ENCODE data around the gene NCOA1.

NCOA1 gene

DNA sequence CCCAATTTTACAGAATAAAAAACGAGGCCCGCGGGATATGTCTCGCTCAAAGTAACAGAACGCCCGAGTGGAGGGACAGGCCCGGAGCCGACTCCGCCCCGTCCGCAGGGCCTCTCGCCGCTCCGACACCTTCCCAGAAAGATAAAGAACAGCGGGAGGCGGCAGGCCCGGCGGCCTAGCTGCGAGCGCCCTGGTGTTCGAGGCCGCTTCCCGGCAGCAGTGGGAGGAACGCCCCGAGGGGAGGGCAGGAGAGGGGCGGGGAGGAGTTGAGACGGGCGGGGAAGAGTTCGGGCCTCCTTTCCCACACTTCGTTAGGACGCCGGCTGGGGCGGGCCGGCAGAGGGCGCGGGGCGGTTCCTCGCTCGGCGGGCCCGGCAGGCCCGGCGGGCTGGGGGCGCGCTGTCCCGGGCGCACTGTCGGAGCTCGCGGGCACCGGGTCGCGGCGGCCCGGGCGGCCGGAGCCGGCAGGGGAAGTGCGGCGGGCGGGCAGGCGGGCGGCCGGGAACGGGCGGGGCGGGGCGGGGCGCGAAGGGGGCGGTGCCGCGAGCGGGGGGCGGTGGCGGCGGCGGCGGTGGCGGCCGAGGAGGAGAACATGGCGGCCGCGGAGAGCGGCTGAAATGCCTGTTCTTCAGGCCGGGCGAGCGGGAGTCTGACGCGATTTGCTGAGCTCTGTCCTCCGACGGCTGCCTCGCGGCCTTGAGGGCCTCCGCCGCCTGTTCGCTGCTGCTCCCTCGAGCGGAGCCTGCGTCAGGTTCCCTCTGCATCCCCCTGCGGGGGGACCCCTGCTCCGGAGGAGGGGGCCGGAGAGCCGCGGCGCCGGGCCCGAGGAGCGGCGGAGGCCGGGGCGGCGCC is at the start of gene NCOA1:
NCOA1 (plus strand) TSS at position 565 of the 852 bp plus-strand sequence. CDS start 167,424 bp downstream, outside the sequence.
- Histone ChIP-seq H3K36me3 (no peaks in the 10 kb centered on the region), H3K4me3 (peak within 1 kb of the TSS; percentile 82 to 91), H3K9me3 (no peaks in the 10 kb centered on the region), H3K27ac (peak within 1 kb of the TSS; percentile 85 to 88), H3K27me3 (no peaks in the 10 kb centered on the region), H3K4me1 (peaks cover 0 to 33% (median 13%) of the 10 kb centered on the region in 4 donors)
- DNase-seq, result peak; percentile 87 to 94
- TF ChIP-seq, protein P1, sequence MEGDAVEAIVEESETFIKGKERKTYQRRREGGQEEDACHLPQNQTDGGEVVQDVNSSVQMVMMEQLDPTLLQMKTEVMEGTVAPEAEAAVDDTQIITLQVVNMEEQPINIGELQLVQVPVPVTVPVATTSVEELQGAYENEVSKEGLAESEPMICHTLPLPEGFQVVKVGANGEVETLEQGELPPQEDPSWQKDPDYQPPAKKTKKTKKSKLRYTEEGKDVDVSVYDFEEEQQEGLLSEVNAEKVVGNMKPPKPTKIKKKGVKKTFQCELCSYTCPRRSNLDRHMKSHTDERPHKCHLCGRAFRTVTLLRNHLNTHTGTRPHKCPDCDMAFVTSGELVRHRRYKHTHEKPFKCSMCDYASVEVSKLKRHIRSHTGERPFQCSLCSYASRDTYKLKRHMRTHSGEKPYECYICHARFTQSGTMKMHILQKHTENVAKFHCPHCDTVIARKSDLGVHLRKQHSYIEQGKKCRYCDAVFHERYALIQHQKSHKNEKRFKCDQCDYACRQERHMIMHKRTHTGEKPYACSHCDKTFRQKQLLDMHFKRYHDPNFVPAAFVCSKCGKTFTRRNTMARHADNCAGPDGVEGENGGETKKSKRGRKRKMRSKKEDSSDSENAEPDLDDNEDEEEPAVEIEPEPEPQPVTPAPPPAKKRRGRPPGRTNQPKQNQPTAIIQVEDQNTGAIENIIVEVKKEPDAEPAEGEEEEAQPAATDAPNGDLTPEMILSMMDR (IDR thresholded peaks at IDR 0.05), result peak in 1 of 2 experiments; percentile 37
- intact Hi-C loops (cut with DNase I; ENCODE audit: low total_unique reads), result no loop called here

DNA sequence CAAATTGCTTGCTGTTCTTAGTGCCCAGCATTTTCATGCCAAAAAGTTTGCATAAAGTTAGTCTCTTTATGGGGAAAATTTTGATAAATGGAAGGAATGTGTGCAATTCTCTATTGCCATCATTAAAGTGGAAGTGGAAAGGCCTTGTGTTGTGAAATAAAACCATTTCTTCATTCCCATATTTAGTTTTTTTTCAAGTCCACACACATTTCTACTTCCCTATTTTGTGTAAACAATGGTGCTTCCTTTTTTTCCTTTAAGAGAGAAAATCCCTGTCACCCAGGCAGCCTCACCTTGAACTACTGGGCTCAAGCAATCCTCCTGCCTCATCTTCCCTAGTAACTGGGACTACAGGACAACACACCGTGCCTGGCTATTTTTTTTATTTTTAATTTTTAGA is 42.3 kb upstream of the NCOA1 start:
- Histone ChIP-seq H3K27ac (no peak overlapping the region), H3K36me3 (no peaks in the 10 kb centered on the region), H3K9me3 (peaks cover 0 to 4% (median 0%) of the 10 kb centered on the region in 3 donors), H3K27me3 (no peaks in the 10 kb centered on the region), H3K4me3 (no peak overlapping the region), H3K4me1 (peaks cover 0 to 11% (median 8%) of the 10 kb centered on the region in 4 donors)
- TF ChIP-seq, protein P1 (IDR thresholded peaks at IDR 0.05), result no peak
- intact Hi-C loops (cut with DNase I; ENCODE audit: low total_unique reads), result no loop called here
- DNase-seq, result no peak

GRCh38 chr2:24449344-24449743 is 41.7 kb upstream of the NCOA1 start:
- H3K4me1 ChIP-seq, result peaks cover 0 to 15% (median 10%) of the 10 kb centered on the region in 4 donors
- H3K9me3 ChIP-seq, result peaks cover 0 to 4% (median 0%) of the 10 kb centered on the region in 3 donors
- no peaks in the 10 kb centered on the region for H3K27me3 ChIP-seq
- no peak overlapping the region for H3K27ac ChIP-seq
- TF ChIP-seq, protein P1 (IDR thresholded peaks at IDR 0.05), result no peak
- DNase-seq, result no peak
- no peak overlapping the region for H3K4me3 ChIP-seq
- intact Hi-C loops (cut with DNase I; ENCODE audit: low total_unique reads), result no loop called here
- H3K36me3 ChIP-seq, result no peaks in the 10 kb centered on the region

- no peak overlapping the region for H3K27ac ChIP-seq
- no peaks in the 10 kb centered on the region for H3K27me3 ChIP-seq
- H3K9me3 ChIP-seq, result peaks cover 0 to 4% (median 0%) of the 10 kb centered on the region in 3 donors
- TF ChIP-seq, protein P1 (IDR thresholded peaks at IDR 0.05), result no peak
- no peaks in the 10 kb centered on the region for H3K36me3 ChIP-seq
- intact Hi-C loops (cut with DNase I; ENCODE audit: low total_unique reads), result no loop called here
- DNase-seq, result no peak
- peaks cover 0 to 26% (median 11%) of the 10 kb centered on the region in 4 donors for H3K4me1 ChIP-seq
- no peak overlapping the region for H3K4me3 ChIP-seq
Measured at GRCh38 chr2:24451805-24452501, 39.1 kb upstream of the NCOA1 start.

GRCh38 chr2:24452502-24452885 is 38.6 kb upstream of the NCOA1 start:
- TF ChIP-seq, protein P1 (IDR thresholded peaks at IDR 0.05), result no peak
- Histone ChIP-seq H3K36me3 (no peaks in the 10 kb centered on the region), H3K27ac (no peak overlapping the region), H3K4me1 (peaks cover 0 to 27% (median 11%) of the 10 kb centered on the region in 4 donors), H3K27me3 (no peaks in the 10 kb centered on the region), H3K4me3 (no peak overlapping the region), H3K9me3 (peaks cover 0 to 4% (median 0%) of the 10 kb centered on the region in 3 donors)
- no peak for DNase-seq
- intact Hi-C loops (cut with DNase I; ENCODE audit: low total_unique reads), result no loop called here

Measured in tibial artery (tissue), 4 donors.